OCI-LY3 (cell line): Measurements from ENCODE around the gene XYLB.
"Not testable (repeated sequence)": the region's sequence is repeated elsewhere in the genome, so short reads cannot be mapped to it uniquely, and the experiment has no call there.

Experiments used
- CTCF ChIP-seq: fragments of 200-600, 300-600 bp; sonication (generic); IDR thresholded peaks from 2 replicates; pipeline ENCODE4 v1.5.1; 2014; ENCODE audit warnings: antibody characterized with exemption, low read length, low read depth
- EZH2phosphoT487 ChIP-seq: fragments of 200-600 bp; shearing (Covaris generic); IDR thresholded peaks from 2 replicates; pipeline ENCODE4 v1.6.1; 2018; ENCODE audit warnings: antibody characterized with exemption, mixed run types, low read depth

GRCh38 chr3:38426798-38427426, 80.3 kb downstream of the XYLB start:
- not testable (repeated sequence) for TF ChIP-seq EZH2phosphoT487, CTCF
